ENCODE results near the gene PLA2G7.

DNA sequence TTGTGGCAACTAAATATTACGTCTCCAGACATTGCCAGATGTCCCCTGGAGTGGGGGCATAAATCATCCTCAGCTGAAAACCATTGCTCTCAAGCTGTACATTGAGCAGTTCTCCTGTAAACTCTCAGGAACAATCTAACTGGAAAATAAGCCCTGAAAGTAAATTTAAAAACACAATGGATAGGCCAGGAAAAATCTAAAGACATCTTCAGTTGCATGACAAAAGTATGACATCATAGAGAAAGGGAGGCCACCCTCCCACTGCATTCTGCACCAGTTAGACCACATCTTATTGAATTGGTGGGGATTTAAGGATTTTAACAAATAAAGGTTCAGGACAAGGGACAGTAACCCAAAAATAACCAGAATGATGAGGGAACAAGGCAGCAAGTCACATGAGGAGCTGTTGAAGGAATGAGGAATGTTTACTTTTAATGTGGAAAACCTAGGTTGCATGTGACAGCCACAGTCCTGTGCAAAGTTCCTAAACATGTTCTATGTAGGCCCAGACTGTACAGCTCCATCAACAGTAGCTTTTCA, 5.3 kb downstream of the PLA2G7 start:
- TF ChIP-seq, protein P1, sequence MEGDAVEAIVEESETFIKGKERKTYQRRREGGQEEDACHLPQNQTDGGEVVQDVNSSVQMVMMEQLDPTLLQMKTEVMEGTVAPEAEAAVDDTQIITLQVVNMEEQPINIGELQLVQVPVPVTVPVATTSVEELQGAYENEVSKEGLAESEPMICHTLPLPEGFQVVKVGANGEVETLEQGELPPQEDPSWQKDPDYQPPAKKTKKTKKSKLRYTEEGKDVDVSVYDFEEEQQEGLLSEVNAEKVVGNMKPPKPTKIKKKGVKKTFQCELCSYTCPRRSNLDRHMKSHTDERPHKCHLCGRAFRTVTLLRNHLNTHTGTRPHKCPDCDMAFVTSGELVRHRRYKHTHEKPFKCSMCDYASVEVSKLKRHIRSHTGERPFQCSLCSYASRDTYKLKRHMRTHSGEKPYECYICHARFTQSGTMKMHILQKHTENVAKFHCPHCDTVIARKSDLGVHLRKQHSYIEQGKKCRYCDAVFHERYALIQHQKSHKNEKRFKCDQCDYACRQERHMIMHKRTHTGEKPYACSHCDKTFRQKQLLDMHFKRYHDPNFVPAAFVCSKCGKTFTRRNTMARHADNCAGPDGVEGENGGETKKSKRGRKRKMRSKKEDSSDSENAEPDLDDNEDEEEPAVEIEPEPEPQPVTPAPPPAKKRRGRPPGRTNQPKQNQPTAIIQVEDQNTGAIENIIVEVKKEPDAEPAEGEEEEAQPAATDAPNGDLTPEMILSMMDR (IDR thresholded peaks at IDR 0.05 in 4 of 5, conservative IDR thresholded peaks at IDR 0.05 in 1 of 5) = no peak
- no peak for TF ChIP-seq POLR2A (IDR thresholded peaks at IDR 0.05)

Data from gastrocnemius medialis (tissue), 4 donors.